ENCODE results near the gene OR14I1. TPM values are rescaled to one million over a fixed set of nuclear protein-coding genes. Genes with fewer than 3 reads are reported as not detected.

Gene OR14I1
- total RNA-seq, 1 experiment from 2014 or later = not detected

DNA sequence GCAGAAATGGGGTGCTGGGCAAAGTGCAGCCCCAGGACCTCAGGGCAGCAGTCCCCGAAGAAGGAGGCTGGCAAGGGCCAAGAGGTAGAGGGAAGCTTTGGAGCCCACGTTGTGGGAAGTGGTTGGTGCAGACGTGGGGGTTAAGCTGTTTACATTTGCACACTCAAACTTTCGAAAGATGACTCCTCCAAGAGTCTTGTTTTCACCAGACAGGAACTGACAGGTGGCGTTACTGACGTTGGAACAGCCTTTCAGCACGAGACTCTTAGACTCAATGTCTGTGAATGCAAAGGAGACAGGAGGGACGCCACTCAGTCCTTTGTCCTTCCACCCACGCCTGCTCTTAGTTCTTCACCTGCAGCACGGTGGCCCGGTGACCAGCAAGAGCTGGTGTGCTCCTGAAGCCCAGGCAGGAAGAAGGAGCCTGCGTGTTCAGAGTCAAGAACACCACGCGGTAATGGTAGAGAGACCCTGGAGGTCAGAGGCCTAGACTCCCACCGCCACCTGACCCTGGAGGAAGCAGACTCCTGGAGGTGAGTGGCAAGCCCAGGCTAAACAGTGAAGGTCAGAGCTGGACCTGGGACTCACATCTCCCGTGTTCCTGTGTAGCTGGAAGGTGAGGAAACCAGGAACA is 37.1 kb upstream of the OR14I1 start:
- Mint-ChIP-seq H3K9me3 (ENCODE audit: unreplicated experiment) (peaks cover 13% of the 10 kb centered on the region), H3K4me1 (ENCODE audit: low read depth, unreplicated experiment) (no peaks in the 10 kb centered on the region), H3K27ac (ENCODE audit: unreplicated experiment) (no peak overlapping the region), H3K27me3 (ENCODE audit: insufficient read depth, unreplicated experiment) (no peaks in the 10 kb centered on the region), H3K36me3 (ENCODE audit: insufficient read depth, unreplicated experiment) (no peaks in the 10 kb centered on the region), H3K4me3 (ENCODE audit: unreplicated experiment) (no peak overlapping the region)
- intact Hi-C loops (cut with micrococcal nuclease; ENCODE audit: unreplicated experiment) = no loop called here
- no TSS peak for BruUV-seq (replicated peaks)
- DNase-seq = no peak
- TF ChIP-seq, protein P1, sequence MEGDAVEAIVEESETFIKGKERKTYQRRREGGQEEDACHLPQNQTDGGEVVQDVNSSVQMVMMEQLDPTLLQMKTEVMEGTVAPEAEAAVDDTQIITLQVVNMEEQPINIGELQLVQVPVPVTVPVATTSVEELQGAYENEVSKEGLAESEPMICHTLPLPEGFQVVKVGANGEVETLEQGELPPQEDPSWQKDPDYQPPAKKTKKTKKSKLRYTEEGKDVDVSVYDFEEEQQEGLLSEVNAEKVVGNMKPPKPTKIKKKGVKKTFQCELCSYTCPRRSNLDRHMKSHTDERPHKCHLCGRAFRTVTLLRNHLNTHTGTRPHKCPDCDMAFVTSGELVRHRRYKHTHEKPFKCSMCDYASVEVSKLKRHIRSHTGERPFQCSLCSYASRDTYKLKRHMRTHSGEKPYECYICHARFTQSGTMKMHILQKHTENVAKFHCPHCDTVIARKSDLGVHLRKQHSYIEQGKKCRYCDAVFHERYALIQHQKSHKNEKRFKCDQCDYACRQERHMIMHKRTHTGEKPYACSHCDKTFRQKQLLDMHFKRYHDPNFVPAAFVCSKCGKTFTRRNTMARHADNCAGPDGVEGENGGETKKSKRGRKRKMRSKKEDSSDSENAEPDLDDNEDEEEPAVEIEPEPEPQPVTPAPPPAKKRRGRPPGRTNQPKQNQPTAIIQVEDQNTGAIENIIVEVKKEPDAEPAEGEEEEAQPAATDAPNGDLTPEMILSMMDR (IDR thresholded peaks at IDR 0.05; ENCODE audit: insufficient read depth in 1 of 2, low read depth in 1 of 2, low read length in 1 of 2, severe bottlenecking in 1 of 2, unreplicated experiment in 1 of 2) = no peak
- Histone ChIP-seq H3K9me3 (peaks cover 6% of the 10 kb centered on the region; the same call in 1 of the 2 replicates), H3K27me3 (replicated peaks; ENCODE audit: control insufficient read depth, insufficient read depth, low read length) (no peaks in the 10 kb centered on the region), H3K36me3 (ENCODE audit: control insufficient read depth, insufficient read depth, low read length) (no peaks in the 10 kb centered on the region), H3K4me1 (no peaks in the 10 kb centered on the region), H3K4me3 (ENCODE audit: low read depth, low read length) (no peak overlapping the region)
- CTCF ChIA-PET = interaction anchor here (0.6 kb wide), 1 partner anchor 79 kb away, joined by 3 read pairs; no protein-coding TSS in a partner anchor
- POLR2A ChIA-PET = no interaction called here

- peaks cover 23% of the 10 kb centered on the region for H3K9me3 Mint-ChIP-seq (ENCODE audit: unreplicated experiment)
- no peaks in the 10 kb centered on the region for H3K27me3 ChIP-seq (replicated peaks; ENCODE audit: control insufficient read depth, insufficient read depth, low read length)
- H3K4me1 ChIP-seq = no peaks in the 10 kb centered on the region
- no TSS peak for BruUV-seq (replicated peaks)
- peaks cover 6% of the 10 kb centered on the region; the same call in 1 of the 2 replicates for H3K9me3 ChIP-seq
- CTCF ChIA-PET = no interaction called here
- TF ChIP-seq, protein P1 (IDR thresholded peaks at IDR 0.05; ENCODE audit: insufficient read depth in 1 of 2, low read depth in 1 of 2, low read length in 1 of 2, severe bottlenecking in 1 of 2, unreplicated experiment in 1 of 2) = no peak
- intact Hi-C loops (cut with micrococcal nuclease; ENCODE audit: unreplicated experiment) = no loop called here
- no peak overlapping the region for H3K4me3 ChIP-seq (ENCODE audit: low read depth, low read length)
- POLR2A ChIA-PET = no interaction called here
- H3K4me1 Mint-ChIP-seq (ENCODE audit: low read depth, unreplicated experiment) = no peaks in the 10 kb centered on the region
- H3K36me3 ChIP-seq (ENCODE audit: control insufficient read depth, insufficient read depth, low read length) = no peaks in the 10 kb centered on the region
- H3K4me3 Mint-ChIP-seq (ENCODE audit: unreplicated experiment) = no peak overlapping the region
- DNase-seq = no peak
- no peak overlapping the region for H3K27ac Mint-ChIP-seq (ENCODE audit: unreplicated experiment)
- no peaks in the 10 kb centered on the region for H3K27me3 Mint-ChIP-seq (ENCODE audit: insufficient read depth, unreplicated experiment)
- no peaks in the 10 kb centered on the region for H3K36me3 Mint-ChIP-seq (ENCODE audit: insufficient read depth, unreplicated experiment)
Measured at GRCh38 chr1:248737457-248737856, 34.9 kb upstream of the OR14I1 start.

DNA sequence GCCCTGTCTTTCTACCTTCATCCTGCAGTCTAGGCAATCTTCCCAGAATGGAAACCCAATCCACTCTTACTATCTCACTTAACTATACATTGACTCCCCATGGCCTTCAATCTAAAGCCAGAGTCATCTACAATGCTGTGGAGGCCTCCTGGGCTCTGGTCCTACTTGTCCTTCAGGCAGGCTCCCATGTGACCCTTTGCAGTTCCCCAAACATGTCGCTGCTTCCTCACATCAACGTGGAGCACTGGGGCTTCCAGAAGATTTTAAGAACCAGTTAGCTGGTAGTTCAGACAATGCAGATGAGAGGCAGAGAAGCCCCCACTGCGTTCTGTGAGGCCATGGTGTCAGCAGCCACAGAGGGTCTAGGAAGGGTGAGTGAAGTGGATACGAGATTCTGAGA is 34.4 kb upstream of the OR14I1 start:
- Histone ChIP-seq H3K9me3 (peaks cover 6% of the 10 kb centered on the region; the same call in 1 of the 2 replicates), H3K4me3 (ENCODE audit: low read depth, low read length) (no peak overlapping the region), H3K4me1 (no peaks in the 10 kb centered on the region), H3K27me3 (replicated peaks; ENCODE audit: control insufficient read depth, insufficient read depth, low read length) (no peaks in the 10 kb centered on the region), H3K36me3 (ENCODE audit: control insufficient read depth, insufficient read depth, low read length) (no peaks in the 10 kb centered on the region)
- H3K36me3 Mint-ChIP-seq (ENCODE audit: insufficient read depth, unreplicated experiment) = no peaks in the 10 kb centered on the region
- BruUV-seq (replicated peaks) = no TSS peak
- TF ChIP-seq, protein P1 (IDR thresholded peaks at IDR 0.05; ENCODE audit: insufficient read depth in 1 of 2, low read depth in 1 of 2, low read length in 1 of 2, severe bottlenecking in 1 of 2, unreplicated experiment in 1 of 2) = no peak
- no peaks in the 10 kb centered on the region for H3K4me1 Mint-ChIP-seq (ENCODE audit: low read depth, unreplicated experiment)
- ChIA-PET CTCF (no interaction called here), POLR2A (no interaction called here)
- intact Hi-C loops (cut with micrococcal nuclease; ENCODE audit: unreplicated experiment) = no loop called here
- H3K27me3 Mint-ChIP-seq (ENCODE audit: insufficient read depth, unreplicated experiment) = no peaks in the 10 kb centered on the region
- no peak for DNase-seq
- no peak overlapping the region for H3K4me3 Mint-ChIP-seq (ENCODE audit: unreplicated experiment)
- peaks cover 23% of the 10 kb centered on the region for H3K9me3 Mint-ChIP-seq (ENCODE audit: unreplicated experiment)
- no peak overlapping the region for H3K27ac Mint-ChIP-seq (ENCODE audit: unreplicated experiment)

All from Caco-2 (cell line).